ENCODE data around the gene SIGLEC12. TPM values are rescaled to one million over a fixed set of nuclear protein-coding genes. Genes with fewer than 3 reads are reported as not detected.
A peak's percentile ranks its signal among the peaks of the same experiment; 100 is the strongest.
"Not testable (repeated sequence)": the region's sequence is repeated elsewhere in the genome, so short reads cannot be mapped to it uniquely, and the experiment has no call there.

Gene SIGLEC12
- total RNA-seq, 1 donor from 2014 or later = 0.20 TPM

GRCh38 chr19:51460164-51460992 lies 41.2 kb downstream of the SIGLEC12 start:
- peak; percentile 39 for DNase-seq (ENCODE audit: low spot score)
- ATAC-seq = no peak

- ATAC-seq (no peak), DNase-seq (ENCODE audit: low spot score) (no peak)
Observed at GRCh38 chr19:51458899-51459505, 42.6 kb downstream of the SIGLEC12 start.

GRCh38 chr19:51458051-51458645 lies 43.5 kb downstream of the SIGLEC12 start, which contains the start of gene SIGLEC8:
Gene SIGLEC8 (minus strand): TSS chr19:51458454. CDS start chr19:51458387, 67 bp downstream.
- ATAC-seq (peak; percentile 37), DNase-seq (ENCODE audit: low spot score) (no peak)

- no peak for ATAC-seq
- DNase-seq (ENCODE audit: low spot score) = no peak
Observed at GRCh38 chr19:51457351-51458013, 44.1 kb downstream of the SIGLEC12 start.

DNA sequence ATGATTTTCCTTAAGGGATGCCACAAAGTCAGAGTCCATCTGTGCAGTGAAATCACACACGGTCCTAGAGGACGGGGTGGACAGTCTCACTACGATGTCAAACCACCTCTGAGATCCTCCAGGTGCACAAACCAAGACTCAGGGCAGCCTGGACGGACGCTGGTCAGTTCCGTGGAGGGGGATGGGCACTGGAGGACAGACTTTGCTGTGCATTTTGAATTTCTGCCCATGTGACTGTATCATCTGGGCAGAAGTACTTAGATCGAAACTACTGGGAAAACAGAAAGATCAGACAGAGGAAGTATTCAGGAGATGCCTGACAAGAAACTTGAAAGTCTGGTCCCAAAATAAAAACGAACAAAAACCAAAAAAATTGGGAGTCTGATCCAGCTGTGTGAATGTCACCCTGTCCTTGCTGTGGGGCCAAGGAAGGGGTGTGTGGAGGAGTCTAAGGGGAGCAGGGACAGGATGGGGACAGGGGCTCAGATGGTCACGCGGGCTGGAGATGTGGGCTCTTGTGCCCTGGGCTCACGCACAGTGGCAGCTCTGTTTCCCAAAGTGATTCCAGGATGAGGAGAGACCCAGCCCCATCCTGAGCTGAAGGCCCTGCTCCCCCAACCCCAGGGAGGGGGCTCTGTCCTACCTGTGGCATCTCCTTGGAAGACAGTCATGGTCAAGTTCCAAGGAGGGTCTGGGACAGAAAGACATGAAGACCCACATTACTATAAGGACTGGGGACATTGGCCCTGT lies 44.9 kb downstream of the SIGLEC12 start:
- DNase-seq (ENCODE audit: low spot score) = no peak
- ATAC-seq = no peak

- ATAC-seq (no peak), DNase-seq (ENCODE audit: low spot score) (no peak)
Observed at GRCh38 chr19:51450730-51451307, 50.8 kb downstream of the SIGLEC12 start.

- DNase-seq (ENCODE audit: low spot score) (no peak), ATAC-seq (no peak)
Observed at GRCh38 chr19:51448411-51449016, 53.1 kb downstream of the SIGLEC12 start.

DNA sequence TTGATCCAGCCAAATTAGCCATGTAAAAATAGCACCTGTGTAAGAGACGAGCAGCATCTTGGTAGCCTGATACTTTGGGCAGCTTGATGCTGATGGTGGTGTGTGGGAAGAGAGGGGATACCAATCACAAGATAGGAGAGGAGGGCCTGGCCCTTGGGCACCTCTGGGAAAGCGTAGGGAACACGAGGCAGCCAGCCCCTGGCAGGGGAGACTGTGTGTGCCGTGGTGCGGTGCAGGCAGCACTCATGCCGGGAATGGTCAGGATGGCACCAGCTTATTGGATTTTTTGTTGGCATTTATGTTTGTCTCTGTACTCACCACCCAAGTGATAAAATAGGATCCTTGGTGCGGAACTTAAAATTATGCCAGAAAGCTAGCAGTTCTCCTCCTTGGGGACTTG lies 53.6 kb downstream of the SIGLEC12 start:
- ATAC-seq = no peak
- DNase-seq (ENCODE audit: low spot score) = no peak

DNA sequence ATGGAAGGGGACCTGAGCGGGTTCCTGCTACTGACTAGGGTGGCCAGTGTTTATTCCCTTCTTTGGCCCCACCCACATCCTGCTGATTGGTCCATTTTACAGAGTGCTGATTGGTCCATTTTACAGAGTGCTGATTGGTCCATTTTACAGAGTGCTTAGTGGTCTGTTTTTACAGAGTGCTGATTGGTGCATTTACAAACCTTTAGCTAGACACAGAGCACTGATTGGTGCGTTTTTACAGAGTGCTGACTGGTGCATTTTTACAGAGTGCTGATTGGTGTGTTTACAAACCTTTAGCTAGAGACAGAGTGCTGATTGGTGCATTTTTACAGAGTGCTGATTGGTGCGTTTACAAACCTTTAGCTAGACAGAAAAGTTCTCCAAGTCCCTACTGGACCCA lies 54.1 kb downstream of the SIGLEC12 start:
- DNase-seq (ENCODE audit: low spot score); ATAC-seq: not testable (repeated sequence)

DNA sequence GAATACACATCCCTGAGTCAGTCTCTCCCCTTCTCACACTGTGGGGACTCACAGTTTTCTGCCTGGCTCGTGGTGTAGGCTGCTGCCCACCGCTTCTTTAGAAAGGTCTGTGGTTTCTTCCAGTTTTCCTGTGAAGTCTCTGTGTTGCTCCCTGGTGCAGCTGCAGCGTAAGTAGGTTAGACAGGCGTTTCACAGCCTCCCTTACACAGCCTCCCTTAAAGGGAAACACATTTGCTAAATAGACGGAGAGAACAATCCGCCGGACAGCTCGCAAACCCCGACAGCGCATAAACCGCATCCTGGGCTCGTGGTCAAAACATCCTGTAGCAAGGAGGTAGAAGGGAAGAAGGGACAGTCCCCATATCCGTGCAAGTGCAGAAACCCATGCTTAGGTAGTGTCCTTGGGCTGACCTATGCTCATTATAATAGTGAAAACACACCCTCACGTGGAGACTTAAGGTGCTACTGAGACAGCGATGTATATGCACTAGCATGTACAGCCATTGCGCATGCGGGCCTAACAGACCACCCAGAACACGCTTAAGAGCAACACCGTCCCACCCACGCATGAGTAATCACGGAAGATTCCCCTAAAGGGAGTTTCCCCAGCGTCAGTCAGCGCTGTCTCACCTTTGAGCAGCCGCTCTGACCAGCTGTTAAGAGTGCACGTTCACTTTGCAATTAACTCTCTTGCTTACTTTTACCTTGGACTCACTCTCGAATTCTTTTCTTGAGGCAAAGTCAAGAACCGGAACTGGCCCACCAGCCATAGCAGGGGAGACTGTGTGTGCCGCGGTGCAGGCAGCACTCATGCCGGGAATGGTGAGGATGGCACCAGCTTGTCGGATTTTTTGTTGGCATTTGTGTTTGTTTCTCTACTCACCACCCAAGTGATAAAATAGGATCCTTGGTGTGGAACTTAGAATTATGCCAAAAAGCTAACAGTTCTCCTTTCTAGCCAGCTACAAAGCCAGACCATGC lies 59.9 kb downstream of the SIGLEC12 start:
- ATAC-seq (peak; percentile 16), DNase-seq (ENCODE audit: low spot score) (peak; percentile 40)

Other genes starting within 250 kb of the SIGLEC12 start
- 0.86 TPM for gene IGLON5, start 190.2 kb downstream of the SIGLEC12 start, total RNA-seq
- 1.8 TPM for gene VSIG10L, start 159.7 kb downstream of the SIGLEC12 start, total RNA-seq
- 378 TPM for gene ETFB, start 135.4 kb downstream of the SIGLEC12 start, total RNA-seq
- not detected for gene CLDND2, start 132.8 kb downstream of the SIGLEC12 start, total RNA-seq
- 1.7 TPM for gene NKG7, start 129.1 kb downstream of the SIGLEC12 start, total RNA-seq
- gene LIM2, start 113.8 kb downstream of the SIGLEC12 start, total RNA-seq = not detected
- not detected for gene C19orf84, start 111.2 kb downstream of the SIGLEC12 start, total RNA-seq
- gene SIGLEC10, start 84.2 kb downstream of the SIGLEC12 start, total RNA-seq = 3.2 TPM
- 1.1 TPM for gene SIGLEC8, start 43.3 kb downstream of the SIGLEC12 start, total RNA-seq
- gene CEACAM18, start 23.3 kb downstream of the SIGLEC12 start, total RNA-seq = not detected
- 0.20 TPM for gene SIGLEC6, start 29.9 kb upstream of the SIGLEC12 start, total RNA-seq
- gene ZNF175, start 69.5 kb upstream of the SIGLEC12 start, total RNA-seq = 5.2 TPM
- not detected for gene SIGLEC5, start 128.6 kb upstream of the SIGLEC12 start, total RNA-seq
- 2.6 TPM for gene SIGLEC14, start 145.0 kb upstream of the SIGLEC12 start, total RNA-seq
- gene SPACA6, start 191.5 kb upstream of the SIGLEC12 start, total RNA-seq = 4.3 TPM
- gene HAS1, start 222.2 kb upstream of the SIGLEC12 start, total RNA-seq = not detected

Measured in left lobe of liver (tissue), 2 donors.